Measurements from ENCODE around the gene ATP2B1.

ATP2B1 gene

GRCh38 chr12:89661706-89662330 lies 46.8 kb downstream of the ATP2B1 start:
- Mint-ChIP-seq H3K36me3 (peaks cover 4% of the 10 kb centered on the region), H3K4me3 (peak overlapping the region; percentile 37), H3K9me3 (no peaks in the 10 kb centered on the region), H3K27ac (peak overlapping the region; percentile 52), H3K4me1 (peaks cover 76% of the 10 kb centered on the region), H3K27me3 (no peaks in the 10 kb centered on the region)

GRCh38 chr12:89657739-89658138 lies 50.9 kb downstream of the ATP2B1 start:
- no peaks in the 10 kb centered on the region for H3K27me3 Mint-ChIP-seq
- H3K36me3 Mint-ChIP-seq: peaks cover 16% of the 10 kb centered on the region
- H3K9me3 Mint-ChIP-seq: no peaks in the 10 kb centered on the region
- no peak overlapping the region for H3K4me3 Mint-ChIP-seq
- peaks cover 59% of the 10 kb centered on the region for H3K4me1 Mint-ChIP-seq
- H3K27ac Mint-ChIP-seq: no peak overlapping the region

GRCh38 chr12:89657066-89657465 lies 51.6 kb downstream of the ATP2B1 start:
- peaks cover 55% of the 10 kb centered on the region for H3K4me1 Mint-ChIP-seq
- no peaks in the 10 kb centered on the region for H3K9me3 Mint-ChIP-seq
- H3K4me3 Mint-ChIP-seq: no peak overlapping the region
- H3K27me3 Mint-ChIP-seq: no peaks in the 10 kb centered on the region
- no peak overlapping the region for H3K27ac Mint-ChIP-seq
- H3K36me3 Mint-ChIP-seq: peaks cover 18% of the 10 kb centered on the region

- H3K4me1 Mint-ChIP-seq: peaks cover 51% of the 10 kb centered on the region
- H3K36me3 Mint-ChIP-seq: peaks cover 26% of the 10 kb centered on the region
- no peak overlapping the region for H3K4me3 Mint-ChIP-seq
- H3K27me3 Mint-ChIP-seq: no peaks in the 10 kb centered on the region
- H3K9me3 Mint-ChIP-seq: no peaks in the 10 kb centered on the region
- H3K27ac Mint-ChIP-seq: no peak overlapping the region
Observed at GRCh38 chr12:89655841-89656240, 52.8 kb downstream of the ATP2B1 start.

GRCh38 chr12:89651192-89651591 lies 57.4 kb downstream of the ATP2B1 start:
- H3K27me3 Mint-ChIP-seq: no peaks in the 10 kb centered on the region
- no peak overlapping the region for H3K4me3 Mint-ChIP-seq
- H3K36me3 Mint-ChIP-seq: peaks cover 37% of the 10 kb centered on the region
- no peak overlapping the region for H3K27ac Mint-ChIP-seq
- no peaks in the 10 kb centered on the region for H3K9me3 Mint-ChIP-seq
- H3K4me1 Mint-ChIP-seq: peaks cover 44% of the 10 kb centered on the region

GRCh38 chr12:89650239-89650638 lies 58.4 kb downstream of the ATP2B1 start:
- Mint-ChIP-seq H3K4me1 (peaks cover 50% of the 10 kb centered on the region), H3K9me3 (no peaks in the 10 kb centered on the region), H3K27ac (no peak overlapping the region), H3K27me3 (no peaks in the 10 kb centered on the region), H3K4me3 (no peak overlapping the region), H3K36me3 (peaks cover 39% of the 10 kb centered on the region)

- peaks cover 50% of the 10 kb centered on the region for H3K4me1 Mint-ChIP-seq
- H3K27me3 Mint-ChIP-seq: no peaks in the 10 kb centered on the region
- no peak overlapping the region for H3K27ac Mint-ChIP-seq
- H3K4me3 Mint-ChIP-seq: no peak overlapping the region
- no peaks in the 10 kb centered on the region for H3K9me3 Mint-ChIP-seq
- peaks cover 38% of the 10 kb centered on the region for H3K36me3 Mint-ChIP-seq
Observed at GRCh38 chr12:89649820-89650219, 58.8 kb downstream of the ATP2B1 start.

- Mint-ChIP-seq H3K9me3 (no peaks in the 10 kb centered on the region), H3K4me3 (no peak overlapping the region), H3K4me1 (peaks cover 55% of the 10 kb centered on the region), H3K27me3 (no peaks in the 10 kb centered on the region), H3K27ac (no peak overlapping the region), H3K36me3 (peaks cover 37% of the 10 kb centered on the region)
Observed at GRCh38 chr12:89649139-89649538, 59.5 kb downstream of the ATP2B1 start.

GRCh38 chr12:89648211-89648930 lies 60.3 kb downstream of the ATP2B1 start:
- no peaks in the 10 kb centered on the region for H3K9me3 Mint-ChIP-seq
- peaks cover 63% of the 10 kb centered on the region for H3K4me1 Mint-ChIP-seq
- no peaks in the 10 kb centered on the region for H3K27me3 Mint-ChIP-seq
- H3K36me3 Mint-ChIP-seq: peaks cover 34% of the 10 kb centered on the region
- H3K27ac Mint-ChIP-seq: no peak overlapping the region
- H3K4me3 Mint-ChIP-seq: no peak overlapping the region

GRCh38 chr12:89645434-89645833 lies 63.2 kb downstream of the ATP2B1 start:
- Mint-ChIP-seq H3K9me3 (no peaks in the 10 kb centered on the region), H3K27ac (no peak overlapping the region), H3K4me1 (peaks cover 54% of the 10 kb centered on the region), H3K27me3 (no peaks in the 10 kb centered on the region), H3K4me3 (no peak overlapping the region), H3K36me3 (peaks cover 27% of the 10 kb centered on the region)

- H3K36me3 Mint-ChIP-seq: peaks cover 18% of the 10 kb centered on the region
- H3K4me3 Mint-ChIP-seq: no peak overlapping the region
- H3K27ac Mint-ChIP-seq: no peak overlapping the region
- peaks cover 41% of the 10 kb centered on the region for H3K4me1 Mint-ChIP-seq
- no peaks in the 10 kb centered on the region for H3K9me3 Mint-ChIP-seq
- H3K27me3 Mint-ChIP-seq: no peaks in the 10 kb centered on the region
Observed at GRCh38 chr12:89642959-89643358, 65.7 kb downstream of the ATP2B1 start.

- peaks cover 28% of the 10 kb centered on the region for H3K36me3 Mint-ChIP-seq
- no peak overlapping the region for H3K4me3 Mint-ChIP-seq
- no peak overlapping the region for H3K27ac Mint-ChIP-seq
Observed at GRCh38 chr12:89636776-89637160, 71.9 kb downstream of the ATP2B1 start.

GRCh38 chr12:89636052-89636775 lies 72.4 kb downstream of the ATP2B1 start:
- H3K4me3 Mint-ChIP-seq: no peak overlapping the region
- H3K4me1 Mint-ChIP-seq: peaks cover 6% of the 10 kb centered on the region
- no peak overlapping the region for H3K27ac Mint-ChIP-seq
- peaks cover 32% of the 10 kb centered on the region for H3K36me3 Mint-ChIP-seq
- H3K9me3 Mint-ChIP-seq: no peaks in the 10 kb centered on the region
- no peaks in the 10 kb centered on the region for H3K27me3 Mint-ChIP-seq

More at GRCh38 chr12:89636776-89637160, 71.9 kb downstream of the ATP2B1 start:
- H3K4me1 Mint-ChIP-seq: peaks cover 6% of the 10 kb centered on the region
- H3K27me3 Mint-ChIP-seq: no peaks in the 10 kb centered on the region
- H3K9me3 Mint-ChIP-seq: no peaks in the 10 kb centered on the region

GRCh38 chr12:89634508-89634907 lies 74.1 kb downstream of the ATP2B1 start:
- Mint-ChIP-seq H3K4me1 (peaks cover 6% of the 10 kb centered on the region), H3K27me3 (no peaks in the 10 kb centered on the region), H3K27ac (no peak overlapping the region), H3K36me3 (peaks cover 31% of the 10 kb centered on the region), H3K9me3 (no peaks in the 10 kb centered on the region), H3K4me3 (no peak overlapping the region)

- Mint-ChIP-seq H3K27me3 (no peaks in the 10 kb centered on the region), H3K27ac (no peak overlapping the region), H3K36me3 (peaks cover 43% of the 10 kb centered on the region), H3K9me3 (no peaks in the 10 kb centered on the region), H3K4me3 (no peak overlapping the region), H3K4me1 (peaks cover 6% of the 10 kb centered on the region)
Observed at GRCh38 chr12:89632778-89633177, 75.9 kb downstream of the ATP2B1 start.

GRCh38 chr12:89622115-89622514 lies 86.5 kb downstream of the ATP2B1 start:
- no peak overlapping the region for H3K27ac Mint-ChIP-seq
- H3K27me3 Mint-ChIP-seq: no peaks in the 10 kb centered on the region
- H3K4me1 Mint-ChIP-seq: peaks cover 7% of the 10 kb centered on the region
- no peak overlapping the region for H3K4me3 Mint-ChIP-seq
- H3K36me3 Mint-ChIP-seq: peaks cover 31% of the 10 kb centered on the region
- no peaks in the 10 kb centered on the region for H3K9me3 Mint-ChIP-seq

Measured in activated naive CD4-positive, alpha-beta T cell treated with anti-CD3 and anti-CD28 coated beads, Interleukin-2, amount 50 U/mL, for 24 hours (primary cell).